KBM-7 (cell line): ENCODE measurements around the gene PHEX.
A peak's percentile ranks its signal among the peaks of the same experiment; 100 is the strongest.

Experiments
- DNase-seq: peaks from one replicate; pipeline ENCODE4 v3.0.0-alpha.2; 2015
- in situ Hi-C: fragments of 300-500 bp; cut with MboI; formaldehyde crosslinking; loops from 2 replicates; pipeline ENCODE4 v1.14.3; 2020; ENCODE audit warnings: low sequenced_read_pairs, low pct_unique_long_range_greater_than_20kb, mixed read lengths

The PHEX gene

DNA sequence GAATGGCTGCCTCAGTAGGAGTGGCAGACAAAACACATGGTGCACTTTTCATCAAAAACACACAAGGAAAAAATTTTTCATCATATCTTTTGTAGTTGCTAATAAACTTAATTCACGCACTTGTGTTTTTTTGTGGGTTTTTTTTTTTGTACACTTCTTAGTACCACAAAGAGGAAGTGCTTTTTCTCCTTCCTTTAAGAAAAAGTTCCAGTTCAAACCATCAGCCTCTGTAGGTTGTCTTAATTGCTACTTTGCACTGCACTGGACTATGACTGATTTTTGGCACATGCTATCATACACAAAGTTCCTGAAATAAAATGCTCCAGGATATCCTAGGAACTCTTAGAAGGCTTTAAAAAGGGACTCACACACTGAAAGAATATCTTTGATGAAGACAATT lies at the start of gene PHEX:
PHEX (plus strand) TSS at position 242 of the 400 bp plus-strand sequence. CDS start 681 bp downstream, outside the sequence.
- in situ Hi-C loops = no loop called here
- DNase-seq = peak; percentile 46

DNA sequence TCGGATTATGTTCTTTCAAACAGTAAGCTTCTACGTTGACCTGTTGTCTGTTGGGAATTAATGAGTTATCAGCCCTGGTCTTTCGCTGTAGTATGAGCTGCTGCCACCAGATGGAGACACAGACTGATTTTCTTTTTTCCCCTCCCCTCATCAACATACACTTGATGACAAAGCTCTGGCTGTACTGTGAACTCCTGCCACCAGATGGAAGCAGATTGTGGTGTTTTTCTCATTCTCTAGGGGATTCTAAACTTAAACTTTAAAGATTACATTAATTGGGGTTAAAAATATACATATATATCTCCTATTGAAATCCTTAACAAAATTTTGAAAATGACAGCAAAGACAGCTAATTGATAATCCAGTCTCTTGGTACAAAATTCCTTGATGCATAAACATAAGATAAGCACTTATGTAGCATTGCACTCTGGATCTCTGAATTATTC lies 46.8 kb upstream of the PHEX start:
- in situ Hi-C loops = no loop called here
- DNase-seq = peak; percentile 97

DNA sequence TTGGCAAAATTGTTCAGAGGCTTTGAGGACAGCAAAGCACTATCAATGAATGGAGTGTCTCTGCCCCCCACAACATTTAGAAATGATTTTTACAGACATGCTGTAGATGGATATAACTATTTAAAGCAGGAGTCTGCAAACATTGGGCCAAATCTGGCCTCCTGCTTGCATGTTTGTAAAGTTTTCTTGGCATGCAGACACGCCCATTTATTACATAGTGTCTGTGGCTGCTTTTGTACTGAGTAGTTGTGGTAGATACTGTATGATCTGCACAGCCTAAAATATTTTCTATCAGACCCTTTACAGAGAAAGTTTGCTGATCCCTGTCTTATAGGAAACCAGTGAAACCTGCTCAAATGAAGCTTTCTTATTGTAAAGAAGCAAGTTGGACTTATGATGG lies 45.5 kb upstream of the PHEX start:
- in situ Hi-C loops = no loop called here
- no peak for DNase-seq

DNA sequence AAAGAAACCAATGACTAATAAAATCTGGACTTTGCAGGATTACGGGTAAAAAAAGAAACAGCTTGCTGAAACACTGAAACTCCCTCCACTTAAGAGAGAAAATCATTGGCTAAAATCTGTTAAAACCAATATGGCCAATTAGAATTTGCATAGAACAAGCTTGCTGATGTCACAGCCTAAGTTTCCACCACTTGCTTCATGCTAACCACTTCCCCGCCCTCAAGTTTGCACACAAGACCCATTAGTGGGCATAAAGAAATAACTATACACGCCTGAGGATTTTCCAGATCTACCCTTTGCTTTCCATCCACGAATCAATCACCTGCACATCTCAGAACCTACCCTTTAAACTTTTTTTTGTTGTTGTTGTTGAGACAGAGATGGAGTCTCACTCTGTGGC lies 42.7 kb upstream of the PHEX start:
- DNase-seq = no peak
- in situ Hi-C loops = no loop called here

DNA sequence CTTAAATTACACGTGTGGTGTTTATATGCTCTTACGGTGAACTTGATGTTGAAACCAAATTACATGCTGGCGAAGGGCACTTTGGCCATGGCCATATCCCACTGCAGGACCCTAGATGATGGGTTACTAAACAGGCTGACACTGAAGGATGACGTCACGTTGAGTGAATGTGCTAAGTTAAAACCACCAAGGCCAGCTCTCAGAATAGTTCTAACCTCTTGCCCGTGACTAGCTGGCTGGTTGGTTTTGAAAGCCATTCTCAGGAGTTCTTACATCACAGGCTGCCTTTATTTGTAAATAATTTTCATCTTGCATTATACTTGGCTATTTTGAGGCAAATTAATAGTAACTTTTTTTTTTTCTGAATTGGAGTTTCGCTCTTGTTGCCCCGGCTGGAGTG lies 41.3 kb upstream of the PHEX start:
- DNase-seq = no peak
- in situ Hi-C loops = no loop called here

DNA sequence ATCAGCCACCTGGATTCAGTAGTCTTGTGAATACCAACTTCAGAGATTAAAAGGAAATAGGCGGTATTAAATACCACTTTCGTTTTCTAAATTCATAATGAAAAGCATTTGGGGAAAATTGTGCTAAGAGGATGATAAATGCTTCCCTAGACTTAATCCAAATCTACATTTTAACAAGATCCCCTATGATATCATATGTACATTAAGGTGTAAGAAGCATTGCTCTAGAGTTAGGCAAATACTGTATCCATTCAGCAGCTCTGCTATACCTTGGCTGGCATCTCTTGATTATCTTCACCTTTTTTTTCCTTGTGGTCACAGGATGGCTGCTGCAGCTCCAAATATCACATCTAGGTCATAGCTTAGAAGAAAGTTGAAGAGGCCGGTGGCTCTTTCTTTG lies 40.6 kb upstream of the PHEX start:
- DNase-seq = no peak
- in situ Hi-C loops = no loop called here

DNA sequence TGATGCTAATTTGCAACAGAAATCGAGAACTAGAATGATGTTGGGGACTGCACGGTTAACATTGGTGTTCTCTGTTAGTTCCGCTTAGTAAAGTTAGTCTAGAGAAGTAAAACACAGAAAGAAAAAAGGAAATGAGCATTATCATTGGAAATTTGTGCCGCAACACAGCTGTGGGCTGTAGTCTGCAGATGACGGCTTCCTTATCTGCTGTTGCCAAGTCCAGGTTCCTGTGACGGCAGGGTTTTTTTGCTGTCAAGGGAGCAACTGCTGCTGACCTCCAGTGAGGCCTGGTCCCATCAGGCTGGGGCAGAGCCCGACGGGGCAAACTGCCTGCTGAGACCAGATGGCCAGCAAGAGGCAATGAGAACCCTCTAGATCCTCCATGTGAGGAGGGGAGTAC lies 38.9 kb upstream of the PHEX start:
- in situ Hi-C loops = no loop called here

DNA sequence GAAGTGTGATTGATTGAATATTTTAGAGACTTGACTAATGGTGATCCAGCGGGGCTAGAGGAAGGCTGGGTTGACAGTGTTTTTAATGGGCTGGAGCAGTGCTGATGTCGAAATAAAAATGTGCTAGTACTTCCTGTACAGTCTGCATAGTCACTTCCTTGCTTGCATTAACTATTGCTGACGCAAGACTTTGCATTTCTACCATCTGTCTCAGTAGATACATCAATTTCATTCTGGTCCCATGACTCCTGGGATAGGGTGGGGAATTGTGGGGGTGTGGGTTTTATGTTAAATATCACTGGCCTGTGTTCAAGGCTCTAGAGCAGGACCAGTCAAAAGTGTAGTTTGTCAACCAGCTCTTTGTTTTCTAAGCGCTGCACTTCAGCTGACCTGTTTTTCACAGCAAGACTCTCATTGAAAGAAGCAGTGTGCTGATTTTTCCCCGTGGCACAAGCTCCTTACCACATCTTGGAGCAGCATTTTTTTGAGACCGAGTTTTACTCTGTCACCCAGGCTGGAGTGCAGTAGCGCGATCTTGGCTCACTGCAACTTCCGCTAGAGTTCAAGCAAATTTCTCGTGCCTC lies 35.2 kb upstream of the PHEX start:
- DNase-seq = peak; percentile 77
- in situ Hi-C loops = no loop called here

More for the DNA sequence above, 38.9 kb upstream of the PHEX start:
- DNase-seq = peak; percentile 35

DNA sequence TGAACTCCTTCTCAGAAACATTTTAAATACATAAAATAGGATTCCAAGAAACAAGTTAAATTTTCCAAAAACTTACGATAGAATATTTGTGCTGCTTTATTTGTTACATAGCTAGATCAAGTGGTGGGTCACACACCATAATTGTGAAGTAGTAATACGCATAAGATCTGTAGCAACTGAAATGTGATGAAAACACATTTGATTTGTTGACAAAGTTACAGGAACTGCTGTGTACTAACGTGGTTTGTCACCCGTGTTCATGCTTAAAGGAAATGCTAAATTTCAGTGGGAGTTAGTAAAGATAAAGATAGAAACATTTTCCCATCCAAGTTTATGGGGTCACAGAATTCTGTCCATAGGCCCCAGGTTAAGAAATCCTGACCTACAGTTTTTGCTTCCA lies 34.1 kb upstream of the PHEX start:
- in situ Hi-C loops = no loop called here

DNA sequence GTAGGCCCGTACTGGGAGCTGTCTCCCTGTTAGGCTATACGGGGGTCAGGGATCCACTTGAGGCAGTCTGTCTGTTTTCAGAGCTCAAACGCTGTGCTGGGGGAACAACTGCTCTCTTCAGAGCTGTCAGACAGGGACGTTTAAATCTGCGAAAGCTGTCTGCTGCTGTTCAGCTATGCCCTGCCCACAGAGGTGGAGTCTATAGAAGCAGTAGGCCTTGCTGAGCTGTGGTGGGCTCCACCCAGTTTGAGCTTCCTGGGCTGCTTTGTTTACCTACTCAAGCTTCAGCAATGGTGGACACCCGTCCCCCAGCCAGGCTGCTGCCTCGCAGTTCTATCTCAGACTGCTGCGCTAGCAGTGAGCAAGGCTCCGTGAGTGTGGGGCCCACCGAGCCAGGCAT lies 27.3 kb upstream of the PHEX start:
- in situ Hi-C loops = no loop called here
- no peak for DNase-seq

More for the DNA sequence above, 34.1 kb upstream of the PHEX start:
- DNase-seq = no peak

DNA sequence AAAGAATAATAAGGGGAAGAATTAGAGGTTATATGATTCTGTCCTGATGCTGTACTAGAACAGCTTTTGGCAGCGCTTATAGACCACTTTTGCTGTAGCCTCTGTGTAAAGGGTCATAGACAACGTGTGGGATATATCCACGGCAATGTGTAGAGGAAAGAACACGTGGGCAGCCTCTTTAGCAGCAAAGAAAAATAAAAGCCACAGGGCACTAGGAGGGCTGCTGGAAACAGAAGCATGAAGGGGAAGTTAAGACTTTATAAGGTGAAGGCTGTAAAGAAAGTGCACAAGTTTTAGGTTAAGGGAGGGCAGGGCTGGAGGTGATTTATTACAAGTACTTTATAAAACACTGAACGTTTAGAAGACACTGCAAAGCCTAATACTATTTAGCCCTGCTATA lies 20.1 kb upstream of the PHEX start:
- peak; percentile 55 for DNase-seq
- in situ Hi-C loops = no loop called here

DNA sequence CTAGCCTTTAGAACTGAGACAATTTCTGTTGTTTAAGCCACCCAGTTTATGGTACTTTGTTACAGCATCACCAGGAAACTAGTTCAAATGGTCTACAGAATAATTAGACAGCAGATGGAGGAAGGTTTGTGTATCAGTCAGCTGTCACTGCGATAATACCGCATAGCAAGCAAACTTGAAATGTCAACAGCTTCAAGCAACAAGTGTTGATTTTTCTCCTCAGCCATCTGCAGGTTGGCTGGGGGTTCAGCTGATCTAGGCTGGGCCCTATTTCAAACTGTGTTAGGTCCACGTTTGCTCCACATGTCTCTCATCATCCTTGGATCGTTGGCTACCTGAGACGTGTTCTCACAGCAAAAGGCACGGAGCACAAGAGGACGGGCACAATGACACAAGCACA lies 19.2 kb upstream of the PHEX start:
- in situ Hi-C loops = no loop called here
- DNase-seq = no peak

DNA sequence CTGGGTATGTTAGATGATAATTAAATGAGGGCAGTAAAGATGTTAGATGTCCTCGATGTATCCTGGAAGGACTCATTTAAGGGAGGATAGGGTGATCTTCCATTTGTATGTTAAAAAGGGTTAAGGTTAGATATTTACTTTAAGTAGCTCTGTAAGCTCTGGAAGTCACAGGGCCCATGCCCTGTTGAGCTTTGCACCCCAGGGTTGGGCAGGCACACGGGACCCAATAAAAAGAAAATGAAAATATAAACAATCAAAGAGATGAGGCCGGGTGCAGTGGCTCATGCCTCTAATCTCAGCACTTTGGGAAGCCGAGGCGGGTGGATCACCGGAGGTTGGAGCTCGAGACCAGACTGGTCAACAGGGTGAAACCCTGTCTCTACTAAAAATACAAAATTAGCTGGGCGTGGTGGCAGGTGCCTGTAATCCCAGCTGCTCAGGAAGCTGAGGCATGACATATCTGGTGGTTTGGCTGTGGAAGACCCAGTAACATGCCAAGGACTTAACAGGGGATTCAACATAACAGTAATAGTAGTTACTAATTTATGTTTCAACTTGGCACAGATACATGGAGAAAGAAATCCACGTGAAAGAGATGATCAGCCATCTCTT lies 16.9 kb upstream of the PHEX start:
- DNase-seq = no peak
- in situ Hi-C loops = no loop called here

DNA sequence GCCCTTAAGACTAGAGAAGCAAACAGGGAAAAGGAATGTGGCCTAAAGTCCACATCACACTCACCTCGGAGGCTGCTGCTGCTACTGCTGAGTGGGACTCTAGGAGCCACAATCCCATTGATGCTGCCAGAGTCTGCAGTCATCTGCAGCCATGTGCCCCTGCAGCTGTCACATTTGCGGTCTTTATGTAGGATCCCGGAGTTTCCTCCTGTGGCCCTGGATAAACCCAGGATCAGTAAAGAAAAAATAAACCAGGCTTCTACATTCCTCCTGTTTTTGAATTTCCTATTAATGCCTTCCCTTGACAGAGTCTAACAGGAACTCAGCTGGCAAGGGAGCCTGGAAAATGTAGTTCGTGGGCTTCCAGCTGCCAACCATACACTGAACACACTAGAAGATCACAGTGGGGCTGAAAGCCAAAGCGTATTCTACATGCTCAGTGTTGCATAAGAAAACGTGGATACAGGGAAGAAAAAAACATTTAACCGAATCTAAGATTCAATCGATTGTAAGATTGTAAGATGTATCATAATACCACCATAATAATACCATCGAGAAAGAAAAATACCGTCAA lies 10.3 kb upstream of the PHEX start:
- in situ Hi-C loops = no loop called here
- DNase-seq = no peak

DNA sequence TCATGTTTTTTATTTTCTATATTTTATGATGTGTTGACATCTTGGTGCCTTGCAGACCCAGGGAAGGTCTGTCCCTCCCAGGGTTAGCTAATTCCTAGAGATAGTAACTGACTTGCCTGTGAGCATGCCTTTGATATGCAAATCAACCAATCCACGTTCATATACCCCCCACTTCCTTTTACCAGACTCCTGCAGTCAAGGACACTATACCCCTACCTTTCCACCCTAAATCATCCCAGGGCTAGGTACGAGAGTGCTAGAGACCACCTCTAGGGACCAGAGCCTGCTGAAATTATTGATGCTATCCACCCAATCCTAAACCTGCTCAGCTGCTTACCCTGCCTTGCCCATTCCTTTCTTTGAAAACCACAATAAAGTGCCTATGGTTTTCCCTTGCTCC lies 7.5 kb upstream of the PHEX start:
- in situ Hi-C loops = no loop called here
- DNase-seq = no peak

DNA sequence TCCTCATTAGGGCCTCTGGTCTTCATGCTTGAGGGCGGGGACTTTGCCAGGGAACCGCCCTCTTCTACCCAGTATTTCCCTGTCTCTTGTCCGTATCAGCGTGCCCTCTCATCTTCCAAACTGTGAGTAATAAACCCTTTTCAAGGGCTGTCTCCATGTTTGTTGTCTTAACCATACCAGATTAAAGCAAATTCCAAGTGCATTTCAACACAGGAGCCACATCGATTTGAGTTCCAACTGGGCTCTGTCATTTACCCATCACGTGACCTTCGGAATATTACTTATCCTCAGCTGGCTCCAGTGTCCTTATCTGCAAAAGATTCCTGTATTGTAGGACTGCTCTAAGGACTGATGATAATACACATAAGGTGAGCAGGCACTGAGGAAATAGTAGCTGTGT lies 6.4 kb upstream of the PHEX start:
- no peak for DNase-seq
- in situ Hi-C loops = no loop called here

DNA sequence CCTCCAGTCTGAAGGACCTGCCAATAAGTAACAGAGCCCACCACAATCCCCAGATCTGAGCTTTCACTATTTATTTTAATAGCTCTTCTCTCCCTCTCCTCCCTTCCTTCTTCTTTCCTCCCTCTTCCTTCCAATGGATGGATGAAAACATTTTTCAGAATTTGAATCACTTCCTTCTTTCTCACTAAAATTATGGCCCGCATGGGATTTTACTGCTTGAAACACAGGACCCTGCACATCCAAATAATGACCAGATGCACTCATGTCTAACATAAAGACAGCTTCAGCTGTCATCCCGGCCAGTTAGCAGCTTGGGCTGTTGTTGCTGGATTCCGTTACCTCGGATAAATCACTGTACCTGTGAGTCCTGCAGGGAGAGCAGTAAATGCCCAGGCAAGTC lies 5.4 kb upstream of the PHEX start:
- no peak for DNase-seq
- in situ Hi-C loops = no loop called here

DNA sequence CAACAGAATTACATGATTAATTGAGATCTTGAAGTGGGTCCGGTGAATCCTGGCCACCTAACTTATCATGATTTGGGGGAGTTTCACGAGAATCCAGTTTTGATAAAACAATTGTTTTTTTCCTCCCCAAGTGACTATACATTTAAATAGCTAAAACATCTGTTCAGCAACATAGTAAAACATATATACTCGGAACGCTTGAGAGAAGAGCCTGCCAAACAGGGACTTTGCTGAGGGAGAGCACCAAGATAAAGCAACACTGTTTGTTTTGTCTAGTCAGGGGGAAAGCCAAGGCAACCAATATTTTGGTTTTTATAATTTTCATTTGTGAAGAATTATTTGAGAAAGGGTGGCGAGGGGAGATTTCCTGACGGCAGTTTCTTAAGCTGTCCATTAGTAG lies 381 bp downstream of the PHEX start:
- no peak for DNase-seq
- in situ Hi-C loops = no loop called here

DNA sequence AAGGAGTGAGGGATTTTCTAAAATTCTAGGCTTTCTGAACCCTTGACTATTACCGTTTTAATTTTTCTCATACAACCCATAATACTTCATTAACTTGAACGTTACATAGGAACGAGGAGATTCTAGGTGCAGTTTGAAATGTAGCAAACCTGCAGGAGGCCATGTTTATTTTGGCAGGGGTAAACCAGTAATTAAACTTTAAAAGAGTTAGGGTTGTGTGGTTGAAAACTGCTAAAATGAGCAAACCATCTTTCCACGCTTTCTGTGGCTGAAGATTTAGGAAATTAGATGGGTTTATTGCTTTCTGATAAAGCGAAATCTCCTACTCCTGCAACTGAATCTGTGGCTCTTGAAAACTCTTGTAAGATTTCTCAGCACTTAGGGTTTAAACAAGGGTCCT lies 1.7 kb downstream of the PHEX start:
- in situ Hi-C loops = no loop called here
- no peak for DNase-seq

DNA sequence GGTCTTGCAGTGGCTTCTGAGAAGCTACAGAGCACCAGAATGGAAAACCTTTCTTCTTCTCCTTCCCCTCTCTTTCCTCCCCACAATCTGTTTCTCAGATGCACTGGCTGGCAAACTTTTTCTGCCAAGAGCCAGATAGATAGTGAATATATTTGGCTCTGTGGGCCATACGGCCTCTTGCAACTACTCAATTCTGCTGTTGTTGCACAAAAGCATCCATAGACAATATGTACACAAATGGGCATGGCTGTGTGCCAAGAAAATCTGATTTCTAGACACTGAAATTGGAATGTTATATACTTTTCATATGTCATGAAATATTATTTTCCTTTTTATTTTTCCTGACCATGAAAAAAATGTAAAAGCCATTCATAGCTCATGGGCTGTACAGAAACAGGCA lies 3.1 kb downstream of the PHEX start:
- in situ Hi-C loops = no loop called here
- no peak for DNase-seq

DNA sequence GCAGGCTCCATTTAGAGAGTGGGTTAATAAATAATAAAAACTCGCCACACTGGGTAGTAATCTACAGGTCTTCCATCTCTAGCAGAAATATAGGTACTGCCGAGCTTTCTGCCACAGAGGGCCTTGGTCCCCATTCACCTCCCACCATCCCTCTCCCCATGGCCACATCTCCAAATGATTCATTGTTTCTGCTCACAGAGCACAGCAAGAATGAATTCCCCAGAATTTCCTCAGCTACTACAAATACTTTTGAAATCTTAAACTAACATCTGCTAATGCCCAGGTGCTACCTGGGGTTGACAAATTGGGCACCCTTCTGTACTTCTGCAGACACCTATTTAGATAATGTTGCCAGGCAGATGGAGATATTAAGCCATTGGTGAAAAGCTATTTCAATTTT lies 5.1 kb downstream of the PHEX start:
- in situ Hi-C loops = no loop called here
- DNase-seq = no peak
